Skeletal muscle tissue (tissue), 4 donors: Measurements from ENCODE around the gene SRRM5. TPM values are rescaled to one million over a fixed set of nuclear protein-coding genes. Genes with fewer than 3 reads are reported as not detected.
"Not testable (repeated sequence)": the region's sequence is repeated elsewhere in the genome, so short reads cannot be mapped to it uniquely, and the experiment has no call there.

Source experiments
- H3K27ac ChIP-seq: one replicate; pipeline ENCODE4 v1.7.0; 2013; ENCODE audit warnings: mild to moderate bottlenecking, low read depth, low read length, inconsistent platforms
- H3K27me3 ChIP-seq, 3 donors: one replicate each; pipeline ENCODE4 v1.7.0; 2013; ENCODE audit warnings: low read length in 3 of 3; ENCODE audit not compliant: control insufficient read depth in 3 of 3, insufficient read depth in 3 of 3
- H3K36me3 ChIP-seq, 3 donors: one replicate each; pipeline ENCODE4 v1.7.0; 2013; ENCODE audit warnings: low read length in 3 of 3; ENCODE audit not compliant: control insufficient read depth in 3 of 3, insufficient read depth in 3 of 3
- H3K4me1 ChIP-seq, 3 donors: one replicate each; pipeline ENCODE4 v1.7.0; 2013; ENCODE audit warnings: low read length in 3 of 3, mild to moderate bottlenecking in 3 of 3; ENCODE audit not compliant: control insufficient read depth in 3 of 3, insufficient read depth in 3 of 3
- H3K4me3 ChIP-seq, 3 donors: one replicate each; pipeline ENCODE4 v1.7.0; 2013; ENCODE audit warnings: low read length in 3 of 3
- H3K9ac ChIP-seq, 3 donors: one replicate each; pipeline ENCODE4 v1.7.0; 2013; ENCODE audit warnings: low read length in 3 of 3, mild to moderate bottlenecking in 3 of 3, moderate library complexity in 2 of 3, low read depth in 1 of 3
- H3K9me3 ChIP-seq, 3 donors: one replicate each; pipeline ENCODE4 v1.7.0; 2013; ENCODE audit warnings: low read length in 3 of 3; ENCODE audit not compliant: control insufficient read depth in 3 of 3
- total RNA-seq: library from RNA; depleted of rRNA; stranded (reverse); fragments of >200 nt; gene quantifications from one replicate; pipeline ENCODE4 v1.2.3, GENCODE V29; 2014
- donor health status: Osteomylitis.

SRRM5 gene
- total RNA-seq, 1 donor from 2014 or later, result not detected

GRCh38 chr19:43575156-43575950, 36.5 kb upstream of the SRRM5 start, which contains the start of the genes PINLYP and XRCC1:
PINLYP (plus strand) TSS chr19:43575801; CDS start chr19:43577192, 1,391 bp downstream.
XRCC1 (minus strand) TSS chr19:43575527; CDS start chr19:43575458, 69 bp downstream.
- no peaks in the 10 kb centered on the region for H3K27me3 ChIP-seq
- peak within 1 kb of the TSS; percentile 98 to 99 (median 99) for H3K4me3 ChIP-seq
- no peaks in the 10 kb centered on the region for H3K9me3 ChIP-seq
- peaks cover 0 to 9% (median 0%) of the 10 kb centered on the region in 3 donors for H3K36me3 ChIP-seq
- peak within 1 kb of the TSS; percentile 97 to 99 (median 98) for H3K9ac ChIP-seq
- H3K4me1 ChIP-seq, result peaks cover 15 to 18% (median 18%) of the 10 kb centered on the region in 3 donors
- H3K27ac ChIP-seq, result peak within 1 kb of the TSS; percentile 84

- peaks cover 0 to 9% (median 0%) of the 10 kb centered on the region in 3 donors for H3K36me3 ChIP-seq
- no peaks in the 10 kb centered on the region for H3K27me3 ChIP-seq
- H3K4me3 ChIP-seq, result peak overlapping the region; percentile 62 to 99 (median 98)
- peak overlapping the region; percentile 19 to 25 (median 20) for H3K9ac ChIP-seq
- H3K27ac ChIP-seq, result no peak overlapping the region
- no peaks in the 10 kb centered on the region for H3K9me3 ChIP-seq
- peaks cover 18 to 22% (median 21%) of the 10 kb centered on the region in 3 donors for H3K4me1 ChIP-seq
Measured at GRCh38 chr19:43575955-43576878, 35.7 kb upstream of the SRRM5 start.

GRCh38 chr19:43578787-43579186, 33.1 kb upstream of the SRRM5 start:
- Histone ChIP-seq H3K9me3 (no peaks in the 10 kb centered on the region), H3K4me1 (peaks cover 19 to 25% (median 21%) of the 10 kb centered on the region in 3 donors), H3K4me3 (no peak overlapping the region), H3K27ac (no peak overlapping the region), H3K36me3 (peaks cover 0 to under 1% (median 0%) of the 10 kb centered on the region in 3 donors), H3K27me3 (no peaks in the 10 kb centered on the region), H3K9ac (no peak overlapping the region)

GRCh38 chr19:43581467-43581866, 30.4 kb upstream of the SRRM5 start:
- peak overlapping the region in 2 of 3 donors; percentile 32 to 33 for H3K9ac ChIP-seq
- H3K27me3 ChIP-seq, result no peaks in the 10 kb centered on the region
- peaks cover 4 to 10% (median 7%) of the 10 kb centered on the region in 3 donors for H3K4me1 ChIP-seq
- H3K36me3 ChIP-seq, result peaks cover under 1 to 5% (median 4%) of the 10 kb centered on the region in 3 donors
- H3K27ac ChIP-seq, result no peak overlapping the region
- H3K9me3 ChIP-seq, result no peaks in the 10 kb centered on the region
- peak overlapping the region in 2 of 3 donors; percentile 66 to 68 for H3K4me3 ChIP-seq

GRCh38 chr19:43582495-43582894, 29.4 kb upstream of the SRRM5 start:
- H3K4me3 ChIP-seq, result no peak overlapping the region
- no peaks in the 10 kb centered on the region for H3K9me3 ChIP-seq
- H3K27ac ChIP-seq, result no peak overlapping the region

GRCh38 chr19:43584484-43584883, 27.4 kb upstream of the SRRM5 start:
- Histone ChIP-seq H3K27me3 (no peaks in the 10 kb centered on the region), H3K4me3 (no peak overlapping the region), H3K9me3 (no peaks in the 10 kb centered on the region), H3K9ac (no peak overlapping the region), H3K36me3 (peaks cover 6 to 12% (median 8%) of the 10 kb centered on the region in 3 donors), H3K4me1 (peaks cover 4 to 10% (median 5%) of the 10 kb centered on the region in 3 donors), H3K27ac (no peak overlapping the region)

More at GRCh38 chr19:43582495-43582894, 29.4 kb upstream of the SRRM5 start:
- Histone ChIP-seq H3K36me3 (peaks cover 4 to 10% (median 6%) of the 10 kb centered on the region in 3 donors), H3K27me3 (no peaks in the 10 kb centered on the region), H3K4me1 (peaks cover 4 to 10% (median 5%) of the 10 kb centered on the region in 3 donors), H3K9ac (no peak overlapping the region)

GRCh38 chr19:43586346-43586745, 25.5 kb upstream of the SRRM5 start:
- no peak overlapping the region for H3K4me3 ChIP-seq
- no peak overlapping the region for H3K9ac ChIP-seq
- no peak overlapping the region for H3K27ac ChIP-seq
- peaks cover 0 to 2% (median 0%) of the 10 kb centered on the region in 3 donors for H3K4me1 ChIP-seq
- H3K36me3 ChIP-seq, result peaks cover 10 to 20% (median 18%) of the 10 kb centered on the region in 3 donors
- H3K9me3 ChIP-seq, result no peaks in the 10 kb centered on the region
- H3K27me3 ChIP-seq, result no peaks in the 10 kb centered on the region

GRCh38 chr19:43587029-43587428, 24.9 kb upstream of the SRRM5 start:
- not testable (repeated sequence) for H3K4me3 ChIP-seq, H3K9me3 ChIP-seq, H3K27ac ChIP-seq, H3K27me3 ChIP-seq, H3K9ac ChIP-seq, H3K4me1 ChIP-seq
- peaks cover 13 to 22% (median 18%) of the 10 kb centered on the region in 3 donors for H3K36me3 ChIP-seq

GRCh38 chr19:43589277-43589676, 22.6 kb upstream of the SRRM5 start:
- H3K9ac ChIP-seq, result no peak overlapping the region
- no peak overlapping the region for H3K4me3 ChIP-seq
- no peaks in the 10 kb centered on the region for H3K9me3 ChIP-seq
- peaks cover 26 to 38% (median 32%) of the 10 kb centered on the region in 3 donors for H3K36me3 ChIP-seq
- peaks cover 7 to 12% (median 9%) of the 10 kb centered on the region in 3 donors for H3K4me1 ChIP-seq
- no peak overlapping the region for H3K27ac ChIP-seq
- no peaks in the 10 kb centered on the region for H3K27me3 ChIP-seq
